AG04449 (cell line): ENCODE measurements around the gene GAL.

Experiments
- CTCF ChIA-PET: fragments of 350-600 bp; formaldehyde crosslinking; extraction: SDS; loops from one replicate; lab custom pipeline; 2021; ENCODE audit warnings: antibody characterized with exemption; lab: Yijun Ruan, JAX
- POLR2A ChIA-PET: fragments of 400-600, 350-600 bp; formaldehyde crosslinking; extraction: SDS; loops from one replicate; lab custom pipeline; 2020; ENCODE audit warnings: antibody characterized with exemption, inconsistent platforms; lab: Yijun Ruan, JAX
- DNase-seq: peaks from one replicate; pipeline ENCODE4 v3.0.0-alpha.2; 2010; ENCODE audit warnings: low read depth, low spot score
- H3K4me3 ChIP-seq: 2 replicates; pipeline ENCODE4 v1.5.1; 2011; ENCODE audit warnings: low read depth, mild to moderate bottlenecking, control low read depth, low read length
- CTCF ChIP-seq: IDR thresholded peaks from one replicate; pipeline ENCODE4 v1.5.1; 2011; ENCODE audit warnings: mild to moderate bottlenecking, moderate library complexity, low read length, control low read depth, inconsistent platforms; ENCODE audit not compliant: insufficient read depth; ENCODE audit errors: missing control alignments

GAL gene

GRCh38 chr11:68663482-68664010 is 20.8 kb upstream of the GAL start:
- H3K4me3 ChIP-seq: no peak overlapping the region
- no peak for DNase-seq
- TF ChIP-seq CTCF: no peak
- CTCF ChIA-PET: no interaction called here
- POLR2A ChIA-PET: no interaction called here

- no peak overlapping the region for H3K4me3 ChIP-seq
- POLR2A ChIA-PET: no interaction called here
- CTCF ChIA-PET: no interaction called here
- no peak for TF ChIP-seq CTCF
- DNase-seq: no peak
These were observed 20.2 kb upstream of the GAL start for GRCh38 chr11:68664141-68664540.

- H3K4me3 ChIP-seq: no peak overlapping the region
- no peak for TF ChIP-seq CTCF
- DNase-seq: no peak
- POLR2A ChIA-PET: no interaction called here
- CTCF ChIA-PET: no interaction called here
These were observed 19.4 kb upstream of the GAL start for GRCh38 chr11:68664906-68665305.

- ChIA-PET POLR2A (no interaction called here), CTCF (no interaction called here)
- H3K4me3 ChIP-seq: no peak overlapping the region
- DNase-seq: no peak
- no peak for TF ChIP-seq CTCF
These were observed 18.9 kb upstream of the GAL start for GRCh38 chr11:68665436-68665835.

DNA sequence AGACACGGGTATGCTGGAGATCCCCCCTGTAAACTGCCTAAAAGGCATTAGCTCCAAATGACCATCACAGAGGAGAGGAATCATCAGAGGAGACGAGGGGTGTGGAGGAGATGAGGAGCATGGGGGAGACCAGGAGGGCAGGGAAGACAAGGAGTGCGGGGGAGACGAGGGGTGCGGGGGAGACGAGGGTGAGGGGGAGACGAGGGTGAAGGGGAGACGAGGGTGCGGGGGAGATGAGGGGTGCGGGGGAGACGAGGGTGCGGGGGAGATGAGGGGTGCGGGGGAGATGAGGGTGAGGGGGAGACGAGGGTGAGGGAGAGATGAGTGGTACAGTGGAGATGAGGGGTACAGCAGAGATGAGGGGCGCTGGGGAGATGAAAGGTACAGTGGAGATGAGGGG is 17.5 kb upstream of the GAL start:
- TF ChIP-seq CTCF: no peak
- H3K4me3 ChIP-seq: no peak overlapping the region
- no peak for DNase-seq
- ChIA-PET CTCF (no interaction called here), POLR2A (no interaction called here)

DNA sequence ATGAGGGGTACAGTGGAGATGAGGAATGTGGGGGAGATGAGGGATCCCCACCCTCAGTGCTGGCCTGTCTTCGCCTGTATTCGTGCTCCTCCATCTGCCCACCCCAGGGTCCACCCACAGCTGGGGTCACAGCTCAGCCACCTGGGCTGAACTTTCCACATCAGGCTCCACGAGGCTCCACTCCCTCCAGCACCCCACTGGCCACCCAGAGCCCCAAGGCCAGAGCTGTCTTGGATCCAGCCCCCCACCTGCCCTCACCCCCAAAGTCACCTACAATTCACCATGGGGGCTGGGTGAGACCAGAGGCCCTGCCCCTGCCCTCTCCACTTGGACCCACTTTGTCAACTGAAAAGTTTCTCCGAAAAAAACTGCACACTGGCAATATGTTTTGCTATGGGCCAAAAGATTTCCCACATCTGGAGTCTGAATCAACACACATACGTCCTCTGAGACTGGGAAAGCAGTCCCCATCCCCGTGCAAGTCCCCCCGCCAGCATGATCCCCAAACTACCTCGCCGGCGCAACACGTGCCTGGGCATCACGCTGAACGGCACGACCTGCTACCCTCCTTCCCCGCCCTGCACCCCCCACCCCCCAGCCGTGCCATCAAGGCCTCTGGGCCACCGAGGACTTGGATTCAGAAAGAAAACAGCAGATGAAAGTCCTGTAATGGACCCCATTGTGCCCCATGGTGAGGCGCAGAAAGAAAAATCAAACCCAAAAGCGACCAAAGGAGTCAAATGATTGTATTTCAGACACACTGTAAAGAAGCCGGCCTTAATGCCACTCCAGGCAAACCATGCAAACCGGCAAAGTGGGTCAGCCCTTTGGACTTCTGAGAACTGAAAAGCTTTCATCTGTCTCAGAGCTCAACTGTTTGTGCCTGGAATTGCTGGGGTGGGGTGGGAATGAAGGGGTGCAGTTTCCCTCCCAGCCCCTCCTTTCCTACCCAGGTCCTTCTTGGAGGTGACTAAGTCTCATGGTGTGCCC is 16.5 kb upstream of the GAL start:
- TF ChIP-seq CTCF: no peak
- CTCF ChIA-PET: no interaction called here
- no peak overlapping the region for H3K4me3 ChIP-seq
- POLR2A ChIA-PET: no interaction called here
- no peak for DNase-seq
